ENCODE measurements around the gene LSAMP.

- TF ChIP-seq GATA2 (IDR thresholded peaks at IDR 0.05; ENCODE audit: insufficient read depth, insufficient read length, low read depth, low read length) (no peak), CTCF (IDR thresholded peaks at IDR 0.05; ENCODE audit: extremely low read depth in 1 of 2, insufficient read depth in 1 of 2, low read depth in 1 of 2, low read length in 2 of 2) (no peak), POLR2A (IDR thresholded peaks at IDR 0.05; ENCODE audit: low read depth, low read length) (no peak), MYC (IDR thresholded peaks at IDR 0.05; ENCODE audit: low read depth, low read length) (no peak), POLR2AphosphoS5 (IDR thresholded peaks at IDR 0.05; ENCODE audit: insufficient read depth, low read depth, low read length) (no peak), EZH2 (IDR thresholded peaks at IDR 0.05; ENCODE audit: borderline replicate concordance, low read depth, low read length, severe bottlenecking) (no peak), MAX (IDR thresholded peaks at IDR 0.05; ENCODE audit: insufficient read depth, insufficient read length) (no peak)
Measured at GRCh38 chr3:116179091-116179490, 266.2 kb downstream of the LSAMP start.
